GM19238 (cell line): Measurements from ENCODE around the gene TCEA3.

Experiments used
- DNase-seq: peaks from one replicate; pipeline ENCODE4 v3.0.0; 2011; ENCODE audit warnings: low spot score; ENCODE audit not compliant: insufficient read length

TCEA3 gene

DNA sequence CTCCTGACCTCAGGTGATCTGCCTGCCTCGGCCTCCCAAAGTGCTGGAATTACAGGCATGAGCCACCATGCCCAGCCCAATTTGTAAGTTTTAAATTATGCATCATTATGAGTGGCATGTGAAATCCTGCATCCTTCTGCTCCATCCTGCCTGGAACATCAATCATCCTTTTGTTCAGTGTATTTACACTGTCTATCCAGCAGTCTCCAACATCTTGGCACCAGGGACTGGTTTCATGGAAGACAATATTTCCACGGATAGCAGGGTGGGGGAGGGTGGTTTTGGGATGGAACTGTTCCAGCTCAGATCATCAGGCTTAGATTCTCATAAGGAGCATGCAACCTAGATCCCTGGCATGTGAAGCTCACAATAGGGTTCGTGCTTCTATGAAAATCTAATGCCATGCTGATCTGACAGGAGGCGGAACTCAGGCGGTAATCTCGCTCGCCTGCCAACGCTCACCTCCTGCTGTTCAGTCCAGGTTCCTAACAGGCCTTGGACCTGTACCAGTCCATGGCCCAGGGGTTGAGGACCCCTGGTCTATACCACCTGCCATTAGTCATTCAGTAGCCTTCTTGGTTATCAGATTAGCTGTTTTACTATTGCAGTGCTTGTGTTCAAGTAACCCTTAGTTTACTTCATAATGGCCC lies 22.2 kb upstream of the TCEA3 start:
- DNase-seq, result no peak

- no peak for DNase-seq
These were observed 20.2 kb upstream of the TCEA3 start for GRCh38 chr1:23444596-23445390.

- no peak for DNase-seq
These were observed 19.6 kb upstream of the TCEA3 start for GRCh38 chr1:23444104-23444533.

GRCh38 chr1:23442751-23443150 lies 18.2 kb upstream of the TCEA3 start:
- DNase-seq, result no peak

- no peak for DNase-seq
These were observed 17.0 kb upstream of the TCEA3 start for GRCh38 chr1:23441446-23442148.

GRCh38 chr1:23438545-23438944 lies 14.0 kb upstream of the TCEA3 start:
- no peak for DNase-seq

- no peak for DNase-seq
These were observed 12.8 kb upstream of the TCEA3 start for GRCh38 chr1:23437355-23437664.

DNA sequence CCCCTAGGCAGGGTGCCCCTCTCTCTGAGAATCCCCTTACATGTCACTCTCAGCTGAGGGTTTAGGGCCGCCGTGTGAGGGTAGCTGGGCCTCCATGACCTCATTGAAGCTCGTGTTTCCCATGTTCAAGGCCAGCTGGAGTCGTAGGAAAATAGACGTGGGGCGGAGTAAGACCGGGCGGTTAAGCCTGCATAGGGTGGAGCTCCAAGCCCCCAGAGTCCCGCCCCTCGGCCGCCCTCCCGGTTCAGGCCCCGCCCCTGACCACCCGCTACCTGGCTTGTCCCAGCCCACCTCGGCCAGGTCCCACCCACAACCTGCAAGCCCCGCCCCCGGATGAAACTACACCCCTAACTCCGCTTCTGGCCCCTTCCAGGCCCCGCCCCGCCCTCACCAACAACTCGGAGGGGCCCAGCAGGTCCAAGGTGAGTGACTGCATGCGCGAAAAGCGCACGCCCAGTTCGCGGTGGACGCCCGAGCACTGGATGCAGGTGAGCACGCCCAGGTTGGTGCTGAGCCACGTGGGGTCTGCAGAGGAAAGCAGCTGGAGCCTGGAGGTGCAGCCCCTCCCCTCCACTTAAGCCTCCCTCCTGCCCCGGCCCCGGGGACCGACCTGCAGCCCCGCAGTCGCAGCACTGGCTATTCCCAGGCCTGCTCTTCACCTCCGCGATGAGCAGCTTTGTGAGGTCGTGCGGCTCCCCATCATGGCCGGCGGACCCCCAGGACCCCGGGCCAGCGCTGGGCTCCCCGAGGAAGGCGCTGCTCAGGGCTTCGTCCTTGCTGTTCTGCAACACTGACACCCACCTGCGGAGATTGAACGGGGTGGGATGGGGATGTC lies 12.2 kb upstream of the TCEA3 start:
- DNase-seq, result no peak

GRCh38 chr1:23434260-23434775 lies 9.8 kb upstream of the TCEA3 start:
- DNase-seq, result no peak

- no peak for DNase-seq
These were observed 8.6 kb upstream of the TCEA3 start for GRCh38 chr1:23433122-23433521.

GRCh38 chr1:23431431-23431830 lies 6.9 kb upstream of the TCEA3 start:
- DNase-seq, result no peak

GRCh38 chr1:23430803-23431202 lies 6.3 kb upstream of the TCEA3 start:
- DNase-seq, result no peak

- DNase-seq, result no peak
These were observed 3.8 kb upstream of the TCEA3 start for GRCh38 chr1:23428136-23428905.

DNA sequence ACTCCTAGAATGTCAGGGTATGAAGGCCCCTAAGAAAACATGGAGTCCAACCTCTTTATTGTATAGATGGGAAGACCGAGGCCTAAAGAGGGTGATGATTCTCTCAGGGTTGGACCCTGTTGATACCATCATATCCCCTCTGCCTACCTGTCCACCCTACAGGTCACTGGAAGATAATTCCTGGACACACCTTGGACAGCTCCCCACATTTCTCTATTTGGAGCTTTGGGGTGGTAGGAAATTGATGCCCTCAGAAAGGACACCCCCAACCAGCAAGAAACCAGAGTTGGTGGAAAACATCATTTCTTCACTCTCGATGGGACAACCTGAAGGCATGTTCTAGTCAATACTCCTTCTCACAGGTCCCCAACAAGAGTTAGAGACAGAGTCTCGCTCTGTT lies 3.0 kb upstream of the TCEA3 start:
- DNase-seq, result no peak

DNA sequence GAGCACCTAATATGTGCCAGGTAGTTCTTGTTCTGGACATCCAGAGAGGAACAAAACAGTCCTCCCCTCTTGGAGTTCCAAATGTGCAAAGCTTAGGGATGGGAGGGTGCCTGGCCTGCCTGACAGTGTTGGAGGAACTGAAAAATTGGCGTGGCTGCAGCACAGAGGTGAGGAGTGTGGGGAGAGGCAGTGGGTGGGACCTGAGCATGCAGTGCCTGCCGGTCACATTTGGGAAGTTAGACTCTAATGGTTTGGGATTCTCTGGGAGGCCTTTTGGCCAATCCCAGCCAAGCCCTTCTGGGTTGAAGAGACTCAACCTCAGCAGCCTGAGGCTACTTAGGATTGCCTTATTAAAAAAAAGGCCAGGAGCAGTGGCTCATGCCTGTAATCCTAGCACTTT lies 2.3 kb upstream of the TCEA3 start:
- DNase-seq, result no peak

DNA sequence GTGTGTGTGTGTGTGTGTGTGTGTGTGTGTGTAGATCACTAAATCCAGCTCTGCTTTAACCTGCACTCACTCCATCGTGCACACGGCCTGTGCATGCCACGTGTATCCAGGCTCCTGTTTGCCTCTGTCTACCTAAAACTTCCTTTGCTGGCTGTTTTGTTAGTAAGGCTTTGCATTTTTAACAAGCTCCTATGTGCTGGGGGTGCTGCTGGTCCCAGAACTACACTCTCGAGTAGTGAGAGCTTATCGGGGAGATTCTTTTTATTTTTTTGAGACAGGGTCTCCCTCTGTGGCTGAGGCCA lies 596 bp upstream of the TCEA3 start:
- DNase-seq, result no peak

GRCh38 chr1:23423415-23424292 lies 894 bp downstream of the TCEA3 start:
- DNase-seq, result no peak

DNA sequence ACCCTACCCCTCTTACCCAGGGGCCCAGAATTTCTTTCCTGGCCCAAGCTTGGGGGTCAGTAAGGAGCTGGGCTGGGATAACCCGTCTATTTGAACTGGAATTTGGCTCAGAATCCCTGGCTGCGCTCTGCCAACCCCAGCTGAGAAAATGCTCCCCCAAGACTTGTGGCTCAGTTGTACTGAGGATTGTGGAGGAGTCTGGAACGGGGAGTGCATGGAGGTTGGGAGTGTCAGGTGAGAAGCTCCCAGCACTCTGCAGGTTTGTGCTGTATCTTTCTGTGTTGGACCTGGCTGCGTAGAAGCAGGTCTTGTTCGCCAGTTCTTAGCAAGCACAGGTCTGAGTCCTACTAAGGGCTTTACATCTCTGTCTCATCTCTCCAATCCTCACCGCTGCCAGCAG lies 1.6 kb downstream of the TCEA3 start:
- no peak for DNase-seq

GRCh38 chr1:23422241-23422877 lies 2.2 kb downstream of the TCEA3 start:
- DNase-seq, result no peak
